Measurements from ENCODE around the gene ITSN1.
"Not testable (repeated sequence)": the region's sequence is repeated elsewhere in the genome, so short reads cannot be mapped to it uniquely, and the experiment has no call there.

Gene ITSN1

DNA sequence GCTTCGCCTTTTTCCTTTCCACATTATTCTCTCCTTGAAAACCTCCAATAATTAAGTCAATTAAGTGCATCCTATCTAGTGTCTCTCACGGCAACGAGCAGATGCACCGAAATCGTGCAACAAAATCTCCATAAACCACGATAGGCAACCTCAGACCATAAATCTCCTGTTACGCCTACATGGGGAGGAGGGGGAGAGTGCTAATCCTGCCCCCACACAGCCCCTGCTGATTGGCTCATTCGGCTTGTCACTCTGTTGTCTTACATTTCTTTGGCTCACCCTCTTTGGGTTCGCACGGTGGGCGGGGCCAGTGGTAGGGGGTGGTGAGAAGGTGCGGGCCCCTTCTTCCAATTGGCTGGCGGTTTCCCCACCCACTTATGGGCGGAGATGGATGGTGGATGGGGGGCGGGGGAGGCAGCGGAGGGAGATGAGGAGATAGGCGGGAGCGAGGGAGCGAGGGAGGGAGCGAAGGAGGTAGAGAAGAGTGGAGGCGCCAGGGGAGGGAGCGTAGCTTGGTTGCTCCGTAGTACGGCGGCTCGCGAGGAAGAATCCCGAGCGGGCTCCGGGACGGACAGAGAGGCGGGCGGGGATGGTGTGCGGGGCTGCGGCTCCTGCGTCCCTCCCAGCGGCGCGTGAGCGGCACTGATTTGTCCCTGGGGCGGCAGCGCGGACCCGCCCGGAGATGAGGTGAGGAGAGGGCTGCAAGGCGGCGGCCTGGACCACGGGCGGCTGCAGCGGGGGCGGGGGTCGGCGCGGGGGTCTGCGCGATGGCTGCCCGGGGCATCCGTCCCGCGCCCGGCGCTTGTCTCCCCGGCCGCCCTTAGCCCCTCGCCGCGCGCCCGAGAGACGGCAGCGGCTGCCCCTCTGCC is at the start of gene ITSN1:
Gene ITSN1, plus strand, starts transcription at position 475 of the 869 bp plus-strand sequence. CDS start 76,328 bp downstream, outside the sequence.
- DNase-seq (ENCODE audit: low spot score) = peak; percentile 100

GRCh38 chr21:33598051-33598450 is 44.2 kb upstream of the ITSN1 start:
- DNase-seq (ENCODE audit: low spot score) = no peak

DNA sequence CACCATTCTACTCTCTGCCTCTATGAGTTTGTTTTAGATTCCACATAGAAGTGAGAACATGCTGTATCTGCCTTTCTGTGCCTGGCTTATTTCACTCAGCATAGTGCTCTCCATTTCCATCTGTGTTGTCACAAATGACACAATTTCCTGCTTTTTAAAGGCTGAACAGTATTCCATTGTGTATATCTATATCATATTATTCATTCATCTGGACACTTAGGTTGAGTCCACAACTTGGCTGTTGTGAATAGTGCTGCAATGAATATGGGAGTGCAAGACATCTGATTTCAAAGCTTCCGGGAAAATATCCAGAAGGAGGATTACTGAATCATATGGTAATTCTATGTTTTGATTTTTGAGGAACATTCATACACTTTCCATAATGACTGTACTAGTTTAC is 33.7 kb upstream of the ITSN1 start:
- no peak for DNase-seq (ENCODE audit: low spot score)

DNA sequence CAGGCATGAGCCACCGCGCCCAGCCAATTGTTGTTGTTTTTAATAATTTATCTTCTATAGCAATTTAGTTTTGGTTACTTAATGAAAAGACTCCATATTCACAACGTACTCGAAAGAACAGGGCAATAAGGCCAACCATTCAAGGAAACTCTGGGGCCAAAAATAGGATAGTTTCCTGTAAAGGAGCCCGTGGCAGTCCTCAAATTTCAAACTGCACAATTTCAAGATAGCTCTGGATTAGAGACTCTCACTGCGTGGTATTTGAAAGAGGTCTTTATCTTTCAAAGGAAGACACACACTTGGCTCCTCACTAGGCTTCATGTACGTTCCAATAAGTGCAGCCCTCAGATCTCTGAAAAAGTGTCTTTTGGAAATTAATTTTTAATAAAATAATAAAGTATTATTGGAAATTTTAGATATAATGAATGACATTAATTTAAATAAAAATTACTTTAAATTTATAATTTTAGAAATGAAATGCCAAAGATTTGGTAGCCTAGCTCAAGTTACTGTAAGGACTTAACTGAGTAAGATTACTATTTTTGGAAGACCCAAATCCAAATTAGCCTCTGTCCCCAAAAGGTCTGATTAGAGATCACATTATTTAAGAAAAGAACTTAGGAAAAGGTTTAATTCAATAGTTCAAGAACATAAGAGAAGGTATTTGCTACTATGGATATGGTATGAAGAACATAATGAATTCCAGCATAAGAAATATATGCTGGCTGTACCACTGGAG is 31.1 kb upstream of the ITSN1 start:
- no peak for DNase-seq (ENCODE audit: low spot score)

DNA sequence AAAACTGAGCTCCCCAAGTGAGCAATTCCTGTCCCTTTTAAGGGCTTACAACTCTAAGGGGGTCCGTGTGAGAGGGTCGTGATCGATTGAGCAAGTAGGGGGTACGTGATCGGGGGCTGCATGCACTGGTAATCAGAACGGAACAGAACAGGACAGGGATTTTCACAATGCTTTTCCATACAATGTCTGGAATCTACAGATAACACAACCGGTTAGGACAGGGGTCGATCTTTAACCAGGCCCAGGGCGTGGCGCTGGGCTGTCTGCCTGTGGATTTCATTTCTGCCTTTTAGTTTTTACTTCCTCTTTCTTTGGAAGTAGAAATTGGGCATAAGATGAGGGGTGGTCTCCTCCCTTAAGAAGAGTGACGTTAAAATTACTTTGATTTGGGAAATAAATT is 24.7 kb upstream of the ITSN1 start:
- not testable (repeated sequence) for DNase-seq (ENCODE audit: low spot score)

- DNase-seq (ENCODE audit: low spot score) = no peak
Observed at GRCh38 chr21:33618407-33618806, 23.9 kb upstream of the ITSN1 start.

DNA sequence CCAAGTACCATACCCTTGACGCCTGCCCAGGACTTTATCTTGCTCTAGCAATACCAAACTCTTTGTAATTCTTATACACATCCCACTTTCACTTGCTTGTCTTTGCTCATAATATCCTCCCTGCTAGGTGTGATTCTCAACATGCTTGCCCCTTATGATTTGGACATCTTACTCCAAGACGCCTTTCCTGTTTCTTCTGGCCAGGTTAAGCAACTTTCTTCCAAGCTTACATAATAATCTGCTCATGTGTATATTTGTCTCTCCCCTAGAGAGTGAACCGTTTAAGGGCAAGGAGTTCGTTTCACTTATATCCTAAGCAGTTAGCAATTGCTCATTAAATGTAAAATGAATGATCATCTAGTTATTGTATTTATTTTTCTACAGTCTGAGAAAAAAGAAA is 22.6 kb upstream of the ITSN1 start:
- no peak for DNase-seq (ENCODE audit: low spot score)

- DNase-seq (ENCODE audit: low spot score) = no peak
Observed at GRCh38 chr21:33622253-33622652, 20.0 kb upstream of the ITSN1 start.

DNA sequence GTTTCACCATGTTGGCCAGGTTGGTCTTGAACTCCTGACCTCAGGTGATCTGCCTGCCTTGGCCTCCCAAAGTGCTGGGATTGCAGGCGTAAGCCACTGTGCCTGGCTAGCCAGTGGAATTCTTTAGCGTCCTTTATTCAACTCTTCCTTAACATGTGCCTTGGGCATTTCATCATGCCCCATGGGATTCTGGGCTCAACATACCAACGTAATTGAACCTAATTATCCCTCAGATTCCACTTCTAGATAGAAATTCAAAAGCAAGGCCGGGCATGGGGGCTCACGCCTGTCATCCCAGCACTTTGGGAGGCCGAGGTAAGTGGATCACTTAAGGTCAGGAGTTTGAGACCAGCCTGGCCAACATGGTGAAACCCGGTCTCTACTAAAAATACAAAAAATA is 16.1 kb upstream of the ITSN1 start:
- DNase-seq (ENCODE audit: low spot score) = not testable (repeated sequence)

DNA sequence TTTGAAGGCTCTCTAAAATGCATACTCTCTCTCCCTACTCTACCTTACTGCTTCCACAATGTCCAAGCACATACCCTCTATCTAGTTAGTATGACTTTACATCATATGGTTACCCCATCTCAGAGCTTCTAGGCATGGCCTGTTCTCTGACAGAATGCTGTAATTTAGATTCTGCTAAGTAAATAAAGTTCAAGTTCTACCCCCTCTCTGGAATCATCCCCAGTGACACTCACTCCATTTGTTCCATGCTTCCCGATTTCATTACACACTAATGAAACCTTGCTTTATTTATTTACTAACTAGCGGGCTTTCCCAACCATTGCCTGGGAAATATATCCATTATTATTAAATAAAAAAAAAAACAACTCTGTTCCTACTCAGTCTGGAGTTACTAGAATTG is 8.0 kb upstream of the ITSN1 start:
- no peak for DNase-seq (ENCODE audit: low spot score)

- DNase-seq (ENCODE audit: low spot score) = peak; percentile 30
Observed at GRCh38 chr21:33640697-33641351, 1.5 kb upstream of the ITSN1 start.

DNA sequence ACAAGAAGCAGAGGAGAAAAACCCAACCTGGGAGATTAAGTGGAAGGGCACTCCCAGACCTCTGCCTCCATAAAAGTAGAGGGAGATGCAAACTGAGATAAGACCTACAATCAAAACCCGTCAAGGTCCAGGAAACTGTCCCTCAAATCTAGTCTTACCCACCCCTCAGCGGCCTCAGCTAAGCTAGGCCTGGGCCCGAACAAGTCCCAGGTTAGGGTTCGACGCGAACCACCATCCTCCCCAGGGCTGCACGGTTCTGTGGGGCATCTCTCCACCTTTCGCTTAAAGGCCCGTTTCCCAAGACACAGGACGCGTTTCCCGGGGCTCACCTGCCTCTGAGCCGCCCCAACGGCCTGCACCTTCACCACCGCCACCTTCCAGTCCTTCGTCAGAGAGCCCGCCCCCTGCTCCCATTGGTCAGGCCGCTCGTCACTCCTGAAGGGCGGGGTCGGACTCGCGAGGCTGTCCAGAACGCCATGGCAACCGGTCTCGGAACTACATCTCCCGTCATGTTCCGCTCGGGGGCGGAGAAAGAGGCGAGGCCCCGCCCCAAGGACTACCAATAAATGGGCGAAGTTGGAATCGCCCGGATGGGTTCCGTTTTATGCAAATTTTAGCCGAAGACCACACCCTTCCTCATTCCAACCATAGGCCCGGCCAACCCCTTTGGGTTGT is 812 bp upstream of the ITSN1 start, which contains the start of gene CRYZL1:
Gene CRYZL1, minus strand, starts transcription at position 390 of the 675 bp plus-strand sequence. CDS start 10,190 bp downstream, outside the sequence.
- peak; percentile 100 for DNase-seq (ENCODE audit: low spot score)

GRCh38 chr21:33642896-33643657 is 776 bp downstream of the ITSN1 start:
- DNase-seq (ENCODE audit: low spot score) = peak; percentile 51

GRCh38 chr21:33643658-33644311 is 1.5 kb downstream of the ITSN1 start:
- peak; percentile 44 for DNase-seq (ENCODE audit: low spot score)

GRCh38 chr21:33644383-33645074 is 2.2 kb downstream of the ITSN1 start:
- DNase-seq (ENCODE audit: low spot score) = no peak

DNA sequence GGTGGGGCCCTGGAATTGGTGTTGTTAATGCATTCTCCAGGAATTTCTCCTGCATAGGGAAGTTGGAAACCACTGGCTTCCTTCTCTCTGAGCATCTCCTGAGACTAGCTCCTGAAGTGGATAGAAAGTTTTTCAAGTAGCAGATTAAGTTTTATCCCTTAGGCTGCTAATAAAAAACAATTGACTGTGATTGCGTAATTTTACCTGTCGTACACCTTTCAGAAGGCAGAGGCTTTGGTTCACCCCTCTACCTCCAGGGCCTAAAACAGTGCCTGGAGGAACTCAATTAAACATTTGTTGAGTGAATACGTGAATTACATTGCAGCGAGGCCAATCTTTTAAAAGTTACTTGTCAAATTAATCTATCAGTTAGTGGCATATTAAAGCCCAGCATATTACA is 3.4 kb downstream of the ITSN1 start:
- no peak for DNase-seq (ENCODE audit: low spot score)

DNA sequence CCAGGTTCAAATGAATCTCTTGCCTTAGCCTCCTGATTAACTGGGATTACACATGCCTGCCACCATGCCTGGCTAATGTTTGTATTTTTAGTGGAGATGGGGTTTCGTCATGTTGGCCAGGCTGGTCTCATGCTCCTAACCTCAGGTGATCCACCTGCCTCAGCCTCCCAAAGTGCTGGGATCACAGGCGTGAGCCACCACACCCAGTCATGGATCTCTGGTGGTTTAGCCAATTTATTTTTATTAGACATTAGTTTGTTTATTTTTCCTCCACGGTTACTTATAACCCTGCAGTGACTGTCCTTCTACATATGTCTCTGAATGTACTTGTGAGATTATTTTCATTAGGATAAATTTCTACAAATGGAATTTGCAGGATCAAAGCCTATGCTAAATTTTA is 5.3 kb downstream of the ITSN1 start:
- no peak for DNase-seq (ENCODE audit: low spot score)

DNA sequence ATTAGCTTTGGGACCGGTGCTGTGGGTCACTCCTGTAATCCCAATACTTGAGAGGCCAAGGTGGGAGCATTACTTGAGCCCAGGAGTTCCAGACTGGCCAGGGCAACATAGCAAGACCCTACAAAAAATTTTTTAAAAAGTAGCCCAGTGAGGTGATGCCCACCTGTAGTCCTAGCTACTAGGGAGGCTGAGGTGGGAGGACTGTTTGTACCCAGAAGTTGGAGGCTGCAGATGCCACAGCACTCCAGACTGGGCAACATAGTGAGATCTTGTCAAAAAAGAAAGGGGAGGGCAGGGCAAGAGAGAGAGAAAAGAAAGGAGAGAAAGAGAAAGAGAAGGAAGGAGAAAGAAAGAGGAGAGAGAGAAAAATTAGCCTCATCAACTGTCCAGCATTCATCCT is 6.3 kb downstream of the ITSN1 start:
- DNase-seq (ENCODE audit: low spot score) = no peak

GRCh38 chr21:33650230-33650629 is 7.9 kb downstream of the ITSN1 start:
- no peak for DNase-seq (ENCODE audit: low spot score)

GRCh38 chr21:33650929-33651509 is 8.7 kb downstream of the ITSN1 start:
- DNase-seq (ENCODE audit: low spot score) = no peak

Data from kidney tubule cell (primary cell).